GM15510 (cell line): ENCODE measurements around the gene GALNTL6.

Experiments used
- POLR2A ChIP-seq: IDR thresholded peaks from 3 replicates; pipeline ENCODE4 v1.6.1; 2011; ENCODE audit warnings: borderline replicate concordance; ENCODE audit not compliant: insufficient read length; ENCODE audit errors: extremely low read depth

Gene GALNTL6

GRCh38 chr4:172152284-172152683, 339.1 kb downstream of the GALNTL6 start:
- no peak for TF ChIP-seq POLR2A

- TF ChIP-seq POLR2A = no peak
Observed at GRCh38 chr4:172153719-172154118, 340.5 kb downstream of the GALNTL6 start.

GRCh38 chr4:172155838-172156345, 342.7 kb downstream of the GALNTL6 start:
- no peak for TF ChIP-seq POLR2A

- TF ChIP-seq POLR2A = no peak
Observed at GRCh38 chr4:172157946-172158345, 344.7 kb downstream of the GALNTL6 start.

GRCh38 chr4:172163215-172163614, 350.0 kb downstream of the GALNTL6 start:
- TF ChIP-seq POLR2A = no peak

GRCh38 chr4:172168888-172169287, 355.7 kb downstream of the GALNTL6 start:
- TF ChIP-seq POLR2A = no peak

GRCh38 chr4:172169871-172170270, 356.7 kb downstream of the GALNTL6 start:
- no peak for TF ChIP-seq POLR2A

- no peak for TF ChIP-seq POLR2A
Observed at GRCh38 chr4:172173206-172173605, 360.0 kb downstream of the GALNTL6 start.

- TF ChIP-seq POLR2A = no peak
Observed at GRCh38 chr4:172177382-172177781, 364.2 kb downstream of the GALNTL6 start.

GRCh38 chr4:172188248-172188988, 375.2 kb downstream of the GALNTL6 start:
- no peak for TF ChIP-seq POLR2A

- no peak for TF ChIP-seq POLR2A
Observed at GRCh38 chr4:172202480-172203076, 389.4 kb downstream of the GALNTL6 start.

- no peak for TF ChIP-seq POLR2A
Observed at GRCh38 chr4:172207258-172207657, 394.1 kb downstream of the GALNTL6 start.

GRCh38 chr4:172207886-172208285, 394.7 kb downstream of the GALNTL6 start:
- no peak for TF ChIP-seq POLR2A

- TF ChIP-seq POLR2A = no peak
Observed at GRCh38 chr4:172220679-172221078, 407.5 kb downstream of the GALNTL6 start.

GRCh38 chr4:172225457-172225856, 412.3 kb downstream of the GALNTL6 start:
- no peak for TF ChIP-seq POLR2A

GRCh38 chr4:172232966-172233365, 419.8 kb downstream of the GALNTL6 start:
- no peak for TF ChIP-seq POLR2A

GRCh38 chr4:172243551-172243950, 430.3 kb downstream of the GALNTL6 start:
- TF ChIP-seq POLR2A = no peak

GRCh38 chr4:172245516-172245915, 432.3 kb downstream of the GALNTL6 start:
- TF ChIP-seq POLR2A = no peak
